Endothelial cell of umbilical vein (primary cell): ENCODE measurements around the gene MYLK. TPM values are rescaled to one million over a fixed set of nuclear protein-coding genes. Genes with fewer than 3 reads are reported as not detected.
A peak's percentile ranks its signal among the peaks of the same experiment; 100 is the strongest.

Experiments
- BruUV-seq: library from RNA; stranded (reverse); fragments of 400-500 nt; replicated peaks from 2 replicates; lab custom pipeline; 2021; lab: Mats Ljungman, UMichigan
- CTCF ChIA-PET: fragments of 300-600, 350-600 bp; sonication (Branson Sonifier 250); formaldehyde crosslinking; loops from one replicate; lab custom pipeline; 2021; ENCODE audit warnings: antibody characterized with exemption, inconsistent platforms; lab: Charles Lee
- POLR2A ChIA-PET: fragments of 300-600, 350-600 bp; sonication (Branson Sonifier 250); formaldehyde crosslinking; loops from one replicate; lab custom pipeline; 2021; ENCODE audit warnings: antibody characterized with exemption, inconsistent platforms; lab: Charles Lee
- DNase-seq: peaks from one replicate; pipeline ENCODE4 v3.0.0-alpha.2; 2011; ENCODE audit warnings: low read depth, low spot score
- FAIRE-seq: peaks from 2 replicates; lab custom pipeline; 2011; peaks lifted over from hg19 to GRCh38; lab: Jason Lieb, UNC
- H2AFZ ChIP-seq: 2 replicates; pipeline ENCODE4 v1.6.0; 2012; ENCODE audit warnings: low read depth, low read length, control low read depth, inconsistent platforms
- H3K27ac ChIP-seq: 2 replicates; pipeline ENCODE4 v1.5.1; 2011; ENCODE audit warnings: low read depth, mild to moderate bottlenecking, control low read depth, low read length, moderate library complexity; ENCODE audit not compliant: insufficient read depth
- H3K27me3 ChIP-seq, 2 experiments: 2 replicates each; pipeline versions ENCODE4 v1.6.0 to v1.6.1; 2011; ENCODE audit warnings: low read length in 2 of 2, mixed read lengths in 1 of 2; ENCODE audit not compliant: control insufficient read depth in 2 of 2, insufficient read depth in 2 of 2
- H3K36me3 ChIP-seq, 2 experiments: 2 replicates in 1 of 2; 3 replicates in 1 of 2; pipeline ENCODE4 v1.5.1; 2011; ENCODE audit warnings: low read length in 2 of 2, mild to moderate bottlenecking in 1 of 2, moderate library complexity in 1 of 2; ENCODE audit not compliant: control insufficient read depth in 2 of 2, insufficient read depth in 2 of 2; ENCODE audit errors: extremely low read depth in 1 of 2
- H3K4me1 ChIP-seq: 3 replicates; pipeline ENCODE4 v1.5.1; 2011; ENCODE audit warnings: mild to moderate bottlenecking, low read length; ENCODE audit not compliant: control insufficient read depth, insufficient read depth; ENCODE audit errors: extremely low read depth
- H3K4me2 ChIP-seq: 2 replicates; pipeline ENCODE4 v1.6.1; 2011; ENCODE audit warnings: low read length, control low read depth, mixed read lengths; ENCODE audit not compliant: insufficient read depth
- H3K4me3 ChIP-seq, 3 experiments: fragments of 200-600 bp in 1 of 3; sonication (generic), shearing (Covaris generic) in 1 of 3; replicated peaks in 1 of 3; 2 replicates each; pipeline ENCODE4 v1.5.1; 2011 to 2016; ENCODE audit warnings: control low read depth in 3 of 3, low read length in 3 of 3, mild to moderate bottlenecking in 2 of 3, inconsistent platforms in 1 of 3, low read depth in 1 of 3, moderate library complexity in 1 of 3; ENCODE audit not compliant: insufficient read depth in 1 of 3
- H3K79me2 ChIP-seq: 2 replicates; pipeline ENCODE4 v1.6.0; 2012; ENCODE audit warnings: low read length, inconsistent platforms; ENCODE audit not compliant: control insufficient read depth, insufficient read depth
- H3K9ac ChIP-seq: replicated peaks from 2 replicates; pipeline ENCODE3; 2011; ENCODE audit warnings: low read length, control low read depth; ENCODE audit not compliant: insufficient read depth; ENCODE audit errors: extremely low read depth
- H3K9me1 ChIP-seq: replicated peaks from 3 replicates; pipeline ENCODE4 v1.6.0; 2011; ENCODE audit warnings: mild to moderate bottlenecking, low read length; ENCODE audit not compliant: control insufficient read depth, insufficient read depth; ENCODE audit errors: extremely low read depth
- H3K9me3 ChIP-seq: replicated peaks from 2 replicates; pipeline ENCODE4 v1.5.1; 2012; ENCODE audit warnings: low read length, inconsistent platforms; ENCODE audit not compliant: control insufficient read depth, insufficient read depth
- H4K20me1 ChIP-seq: replicated peaks from 2 replicates; pipeline ENCODE3; 2011; ENCODE audit warnings: mild to moderate bottlenecking, low read length; ENCODE audit not compliant: control insufficient read depth, insufficient read depth; ENCODE audit errors: extremely low read depth
- EZH2 ChIP-seq: IDR thresholded peaks from 2 replicates; pipeline ENCODE4 v1.6.1; 2012; ENCODE audit warnings: borderline replicate concordance, low read depth, mild to moderate bottlenecking, moderate library complexity, low read length, inconsistent platforms; ENCODE audit not compliant: severe bottlenecking
- FOS ChIP-seq: IDR thresholded peaks from 2 replicates; pipeline ENCODE4 v1.6.1; 2011; ENCODE audit warnings: mild to moderate bottlenecking, low read length, moderate library complexity, borderline replicate concordance; ENCODE audit not compliant: insufficient read depth
- GATA2 ChIP-seq: IDR thresholded peaks from 2 replicates; pipeline ENCODE4 v1.7.0; 2011; ENCODE audit warnings: low read depth, mild to moderate bottlenecking, moderate library complexity, mixed read lengths, low read length; ENCODE audit not compliant: insufficient read length, insufficient read depth
- JUN ChIP-seq: IDR thresholded peaks from 2 replicates; pipeline ENCODE4 v1.6.1; 2011; ENCODE audit warnings: borderline replicate concordance, low read depth; ENCODE audit not compliant: insufficient read length, insufficient read depth
- MYC ChIP-seq: IDR thresholded peaks from one replicate; pipeline ENCODE4 v1.6.1; 2011; ENCODE audit warnings: mild to moderate bottlenecking, low read depth, low read length
- POLR2A ChIP-seq: IDR thresholded peaks from 2 replicates; pipeline ENCODE4 v1.6.1; 2012; ENCODE audit warnings: low read depth, mild to moderate bottlenecking, control low read depth, low read length
- POLR2AphosphoS5 ChIP-seq: IDR thresholded peaks from 2 replicates; pipeline ENCODE4 v1.6.1; 2012; ENCODE audit warnings: low read depth, mild to moderate bottlenecking, control low read depth, low read length, moderate library complexity; ENCODE audit not compliant: insufficient read depth
- dilution Hi-C: fragments of 300-500 bp; cut with MboI; formaldehyde crosslinking; loops from one replicate; pipeline ENCODE4 v1.15.0; 2019; ENCODE audit warnings: low sequenced_read_pairs; ENCODE audit not compliant: extremely low pct_ligation_motif_present
- intact Hi-C: fragments of 100-400 bp; cut with micrococcal nuclease; formaldehyde crosslinking; loops from one replicate; pipeline ENCODE4 v1.10.0; 2022
- polyA plus RNA-seq, 4 experiments: library from polyadenylated mRNA; depleted of rRNA in 3 of 4; stranded (reverse) in 3 of 4; unstranded in 1 of 4; fragments of >200 nt; gene quantifications; 2 replicates each; pipeline versions ENCODE4 v1.2.1 to v1.2.3, GENCODE V29; 2011 to 2012; ENCODE audit warnings: missing spikeins in 1 of 4
- total RNA-seq: library from RNA; stranded (reverse); gene quantifications from 2 replicates; pipeline ENCODE4 v1.2.3, GENCODE V29; 2021
- TF ChIP-seq, protein P1 (sequence below): IDR thresholded peaks from 2 replicates; pipeline ENCODE4 v1.6.1; 2011; ENCODE audit not compliant: insufficient read depth, insufficient read length
- TF ChIP-seq, protein P2 (sequence below), 2 donors: IDR thresholded peaks; 1 replicate in 1 of 2; 2 replicates in 1 of 2; pipeline ENCODE4 v1.5.1; 2011; ENCODE audit warnings: low read length in 2 of 2, mild to moderate bottlenecking in 2 of 2, moderate library complexity in 2 of 2, control low read depth in 1 of 2, inconsistent platforms in 1 of 2, low read depth in 1 of 2; ENCODE audit not compliant: insufficient read depth in 1 of 2; ENCODE audit errors: extremely low read depth in 1 of 2

MYLK gene
- total and polyA plus RNA-seq, 2 donors (not counting 3 experiments of a cell fraction or from before 2014, with no cell fraction given) = 10.0 to 22.2 TPM

DNA sequence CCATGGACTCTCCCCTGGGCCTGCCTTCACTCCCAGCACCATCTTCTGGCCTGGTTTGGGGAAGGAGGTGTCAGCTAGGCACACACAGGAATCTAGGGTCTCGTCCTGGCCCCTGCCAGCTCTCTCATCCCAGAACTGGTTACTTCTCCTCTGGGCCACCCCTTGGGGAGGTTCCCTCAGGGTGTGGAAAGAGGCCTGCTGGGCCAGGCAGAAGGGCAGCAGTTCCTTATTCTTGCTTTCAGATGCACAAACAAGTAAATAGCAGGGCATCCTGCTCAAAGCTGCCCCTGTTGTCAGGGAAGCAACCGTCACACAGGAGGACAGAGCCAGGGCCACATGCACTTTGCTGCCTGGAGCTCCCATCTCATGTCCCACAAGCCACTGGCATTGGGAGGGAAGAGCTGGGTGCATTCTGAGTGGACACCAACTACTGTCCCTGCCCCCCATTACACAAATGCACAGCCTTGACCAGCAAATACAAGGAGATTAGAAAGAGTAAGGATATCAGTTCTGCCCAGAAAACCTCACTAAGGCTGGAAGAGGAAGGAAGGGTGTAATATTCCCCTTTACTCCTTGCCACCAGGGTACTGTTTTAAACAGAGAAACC is 190.4 kb downstream of the MYLK start:
- Histone ChIP-seq H3K79me2 (no peaks in the 10 kb centered on the region), H3K9me3 (no peaks in the 10 kb centered on the region), H3K27ac (no peak overlapping the region), H3K4me2 (no peak overlapping the region), H3K9ac (no peak overlapping the region), H3K27me3 (no peaks in the 10 kb centered on the region), H2AFZ (no peak overlapping the region), H3K9me1 (no peaks in the 10 kb centered on the region), H3K4me1 (peaks cover 55% of the 10 kb centered on the region), H3K36me3 (no peaks in the 10 kb centered on the region), H4K20me1 (no peaks in the 10 kb centered on the region), H3K4me3 (no peak overlapping the region)
- POLR2A ChIA-PET = no interaction called here
- no peak for TF ChIP-seq POLR2AphosphoS5
- no peak for TF ChIP-seq MYC
- TF ChIP-seq, protein P1, sequence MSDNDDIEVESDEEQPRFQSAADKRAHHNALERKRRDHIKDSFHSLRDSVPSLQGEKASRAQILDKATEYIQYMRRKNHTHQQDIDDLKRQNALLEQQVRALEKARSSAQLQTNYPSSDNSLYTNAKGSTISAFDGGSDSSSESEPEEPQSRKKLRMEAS = no peak
- no peak for TF ChIP-seq JUN
- no peak for TF ChIP-seq POLR2A
- TF ChIP-seq, protein P2, sequence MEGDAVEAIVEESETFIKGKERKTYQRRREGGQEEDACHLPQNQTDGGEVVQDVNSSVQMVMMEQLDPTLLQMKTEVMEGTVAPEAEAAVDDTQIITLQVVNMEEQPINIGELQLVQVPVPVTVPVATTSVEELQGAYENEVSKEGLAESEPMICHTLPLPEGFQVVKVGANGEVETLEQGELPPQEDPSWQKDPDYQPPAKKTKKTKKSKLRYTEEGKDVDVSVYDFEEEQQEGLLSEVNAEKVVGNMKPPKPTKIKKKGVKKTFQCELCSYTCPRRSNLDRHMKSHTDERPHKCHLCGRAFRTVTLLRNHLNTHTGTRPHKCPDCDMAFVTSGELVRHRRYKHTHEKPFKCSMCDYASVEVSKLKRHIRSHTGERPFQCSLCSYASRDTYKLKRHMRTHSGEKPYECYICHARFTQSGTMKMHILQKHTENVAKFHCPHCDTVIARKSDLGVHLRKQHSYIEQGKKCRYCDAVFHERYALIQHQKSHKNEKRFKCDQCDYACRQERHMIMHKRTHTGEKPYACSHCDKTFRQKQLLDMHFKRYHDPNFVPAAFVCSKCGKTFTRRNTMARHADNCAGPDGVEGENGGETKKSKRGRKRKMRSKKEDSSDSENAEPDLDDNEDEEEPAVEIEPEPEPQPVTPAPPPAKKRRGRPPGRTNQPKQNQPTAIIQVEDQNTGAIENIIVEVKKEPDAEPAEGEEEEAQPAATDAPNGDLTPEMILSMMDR (IDR thresholded peaks at IDR 0.05; ENCODE audit: extremely low read depth in 1 of 2, insufficient read depth in 1 of 2, low read depth in 1 of 2, low read length in 2 of 2) = no peak
- TF ChIP-seq GATA2 = no peak
- TF ChIP-seq FOS = no peak
- no peak for TF ChIP-seq EZH2
- DNase-seq (no peak), FAIRE-seq (peak; percentile 33)
- no TSS peak for BruUV-seq
- intact Hi-C loops (no loop called here), dilution Hi-C loops (no loop called here)
- CTCF ChIA-PET = interaction anchor here (1.4 to 7.9 kb wide), 4 partner anchors 8 to 51 kb away, joined by 4 to 106 read pairs (median 12); no protein-coding TSS in a partner anchor
